Duodenal mucosa (tissue), 2 donors: ENCODE measurements around the gene NDUFV3.

Experiments used
- H3K27ac ChIP-seq: one replicate; pipeline ENCODE4 v1.7.0; 2013; ENCODE audit warnings: low read depth, low read length
- H3K27me3 ChIP-seq, 2 donors: one replicate each; pipeline ENCODE4 v1.7.0; 2013; ENCODE audit warnings: low read length in 2 of 2, control low read depth in 1 of 2; ENCODE audit not compliant: insufficient read depth in 2 of 2, control insufficient read depth in 1 of 2
- H3K36me3 ChIP-seq, 2 donors: one replicate each; pipeline ENCODE4 v1.7.0; 2013; ENCODE audit warnings: low read length in 2 of 2, control low read depth in 1 of 2; ENCODE audit not compliant: insufficient read depth in 2 of 2, control insufficient read depth in 1 of 2
- H3K4me1 ChIP-seq, 2 donors: one replicate each; pipeline ENCODE4 v1.7.0; 2013; ENCODE audit warnings: low read length in 2 of 2, control low read depth in 1 of 2; ENCODE audit not compliant: insufficient read depth in 2 of 2, control insufficient read depth in 1 of 2
- H3K4me3 ChIP-seq, 2 donors: one replicate each; pipeline ENCODE4 v1.7.0; 2013; ENCODE audit warnings: low read length in 2 of 2, low read depth in 1 of 2
- H3K9ac ChIP-seq, 2 donors: one replicate each; pipeline ENCODE4 v1.7.0; 2013; ENCODE audit warnings: low read length in 2 of 2, low read depth in 1 of 2
- H3K9me3 ChIP-seq, 2 donors: one replicate each; pipeline ENCODE4 v1.7.0; 2013; ENCODE audit warnings: low read length in 2 of 2, control low read depth in 1 of 2; ENCODE audit not compliant: control insufficient read depth in 1 of 2

NDUFV3 gene

DNA sequence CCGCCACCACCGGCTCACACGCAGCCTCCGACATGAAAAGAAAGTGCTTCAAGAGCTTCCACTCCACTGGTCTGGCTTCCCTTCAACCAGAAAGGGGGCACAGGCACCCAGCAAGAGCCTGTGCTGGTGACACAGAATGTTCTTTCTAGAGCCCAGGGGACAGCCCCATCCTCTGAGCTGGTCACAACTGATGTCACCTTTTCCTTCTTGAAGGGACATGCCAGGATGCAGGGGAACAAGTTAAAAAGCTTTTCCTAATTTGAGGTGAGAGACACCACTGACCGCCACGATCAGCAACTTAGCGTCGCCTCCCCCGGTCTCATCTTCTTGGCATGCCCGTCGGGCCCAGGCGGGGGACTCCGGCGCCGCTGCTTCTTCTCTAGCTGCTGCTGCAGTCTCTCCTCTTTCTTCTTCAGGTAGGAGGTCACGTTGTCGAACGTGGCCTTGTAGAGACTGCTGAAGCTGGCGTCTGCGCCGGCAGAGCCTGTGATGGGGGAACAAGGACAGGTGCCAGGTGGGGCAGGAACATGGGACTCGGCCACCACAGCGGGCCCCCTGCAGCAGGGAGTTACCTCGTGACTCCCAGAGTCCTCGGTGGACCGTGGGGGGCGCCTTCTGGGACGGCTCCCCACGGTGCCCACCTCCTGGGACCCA is 43.2 kb upstream of the NDUFV3 start:
- Histone ChIP-seq H3K27me3 (no peaks in the 10 kb centered on the region), H3K9ac (no peak overlapping the region), H3K27ac (no peak overlapping the region), H3K4me3 (no peak overlapping the region), H3K9me3 (no peaks in the 10 kb centered on the region), H3K4me1 (no peaks in the 10 kb centered on the region), H3K36me3 (peaks cover 34 to 87% of the 10 kb centered on the region in 2 donors)

- Histone ChIP-seq H3K9me3 (no peaks in the 10 kb centered on the region), H3K36me3 (peaks cover 35 to 87% of the 10 kb centered on the region in 2 donors)
Observed at GRCh38 chr21:42850463-42850862, 42.6 kb upstream of the NDUFV3 start.

DNA sequence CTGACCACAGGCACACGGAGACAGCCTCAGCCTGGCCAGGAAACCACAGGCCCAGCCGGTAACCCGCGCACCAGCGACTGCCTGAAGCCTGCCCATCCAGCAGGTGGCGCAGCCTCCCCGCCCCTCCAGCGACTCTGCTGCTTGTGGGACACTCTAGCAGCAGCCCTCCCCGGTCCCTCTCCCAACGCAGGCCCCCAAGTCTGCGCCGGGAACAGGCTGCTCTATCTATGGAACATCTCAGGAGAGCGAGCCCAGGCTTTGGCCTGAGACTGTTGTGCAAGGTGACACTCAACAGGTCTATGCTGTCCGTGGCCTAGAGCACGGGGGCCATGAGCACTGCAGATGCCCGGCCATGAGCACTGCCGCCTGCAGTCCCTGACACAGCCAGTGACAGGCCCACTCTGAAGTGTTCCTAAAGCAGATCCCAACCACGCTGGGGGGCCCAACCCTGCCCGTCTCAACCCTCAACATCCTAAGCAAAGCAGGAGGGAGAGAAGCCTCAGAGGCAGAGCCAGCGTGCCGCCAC is 42.2 kb upstream of the NDUFV3 start:
- no peak overlapping the region for H3K27ac ChIP-seq
- peaks cover 37 to 87% of the 10 kb centered on the region in 2 donors for H3K36me3 ChIP-seq

More at GRCh38 chr21:42850463-42850862, 42.6 kb upstream of the NDUFV3 start:
- no peak overlapping the region for H3K27ac ChIP-seq
- H3K27me3 ChIP-seq, result no peaks in the 10 kb centered on the region
- no peak overlapping the region for H3K9ac ChIP-seq
- H3K4me1 ChIP-seq, result no peaks in the 10 kb centered on the region
- no peak overlapping the region for H3K4me3 ChIP-seq

DNA sequence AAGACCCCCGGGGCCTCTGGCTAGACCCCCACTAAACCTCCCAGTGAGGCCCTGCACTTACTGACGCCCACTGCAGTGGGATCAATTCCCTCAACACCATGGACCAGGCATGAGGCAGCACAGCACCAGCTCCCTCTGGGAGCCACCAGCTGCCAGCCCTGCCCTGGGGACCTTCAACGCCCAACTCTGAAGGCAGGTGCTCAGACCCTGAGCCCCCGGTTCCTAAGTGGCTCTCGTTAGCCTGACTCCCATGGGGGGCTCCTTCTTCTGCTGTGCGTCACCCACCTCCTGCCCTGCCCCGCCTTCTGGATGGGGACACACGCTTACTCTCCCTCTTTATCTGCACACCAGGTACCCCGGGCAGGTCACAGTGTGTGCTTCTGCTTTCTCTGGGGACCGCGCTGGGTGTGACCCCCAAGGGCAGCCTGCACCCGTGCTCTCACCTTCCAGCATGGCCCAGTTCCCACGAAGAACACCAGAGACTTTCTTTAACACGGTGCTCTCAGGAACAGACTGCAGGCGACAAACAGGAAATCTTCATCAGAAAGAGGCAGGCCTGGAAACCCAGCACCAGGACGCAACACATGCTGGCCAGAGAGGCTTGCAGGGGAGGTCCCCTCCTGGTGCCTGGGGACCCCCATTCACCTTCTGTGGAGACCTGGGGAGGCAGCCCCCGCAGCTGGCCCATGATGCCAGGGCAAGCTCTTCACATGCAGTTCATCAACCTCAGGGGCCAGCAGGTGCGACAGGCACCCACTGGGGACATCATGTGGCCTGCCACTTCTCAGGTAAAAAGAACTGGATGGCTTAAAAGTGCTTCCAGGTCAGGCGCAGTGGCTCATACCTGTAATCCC is 41.1 kb upstream of the NDUFV3 start:
- no peak overlapping the region for H3K27ac ChIP-seq
- H3K9ac ChIP-seq, result no peak overlapping the region
- no peaks in the 10 kb centered on the region for H3K27me3 ChIP-seq
- H3K36me3 ChIP-seq, result peaks cover 43 to 92% of the 10 kb centered on the region in 2 donors
- no peaks in the 10 kb centered on the region for H3K4me1 ChIP-seq
- H3K4me3 ChIP-seq, result no peak overlapping the region
- no peaks in the 10 kb centered on the region for H3K9me3 ChIP-seq

More for the DNA sequence above, 42.2 kb upstream of the NDUFV3 start:
- Histone ChIP-seq H3K4me1 (no peaks in the 10 kb centered on the region), H3K9me3 (no peaks in the 10 kb centered on the region), H3K9ac (no peak overlapping the region), H3K4me3 (no peak overlapping the region), H3K27me3 (no peaks in the 10 kb centered on the region)

GRCh38 chr21:42852925-42853570 is 40.1 kb upstream of the NDUFV3 start:
- Histone ChIP-seq H3K4me3 (no peak overlapping the region), H3K9me3 (no peaks in the 10 kb centered on the region), H3K9ac (no peak overlapping the region), H3K36me3 (peaks cover 44 to 91% of the 10 kb centered on the region in 2 donors), H3K27ac (no peak overlapping the region), H3K4me1 (no peaks in the 10 kb centered on the region), H3K27me3 (no peaks in the 10 kb centered on the region)

- H3K36me3 ChIP-seq, result peaks cover 44 to 89% of the 10 kb centered on the region in 2 donors
- no peak overlapping the region for H3K4me3 ChIP-seq
- no peak overlapping the region for H3K9ac ChIP-seq
Observed at GRCh38 chr21:42853621-42854020, 39.5 kb upstream of the NDUFV3 start.

GRCh38 chr21:42854246-42855010 is 38.7 kb upstream of the NDUFV3 start:
- H3K4me1 ChIP-seq, result no peaks in the 10 kb centered on the region
- no peaks in the 10 kb centered on the region for H3K9me3 ChIP-seq
- H3K9ac ChIP-seq, result no peak overlapping the region
- no peaks in the 10 kb centered on the region for H3K27me3 ChIP-seq
- peaks cover 40 to 89% of the 10 kb centered on the region in 2 donors for H3K36me3 ChIP-seq
- H3K27ac ChIP-seq, result no peak overlapping the region
- no peak overlapping the region for H3K4me3 ChIP-seq

More at GRCh38 chr21:42853621-42854020, 39.5 kb upstream of the NDUFV3 start:
- Histone ChIP-seq H3K9me3 (no peaks in the 10 kb centered on the region), H3K4me1 (no peaks in the 10 kb centered on the region), H3K27ac (no peak overlapping the region), H3K27me3 (no peaks in the 10 kb centered on the region)

DNA sequence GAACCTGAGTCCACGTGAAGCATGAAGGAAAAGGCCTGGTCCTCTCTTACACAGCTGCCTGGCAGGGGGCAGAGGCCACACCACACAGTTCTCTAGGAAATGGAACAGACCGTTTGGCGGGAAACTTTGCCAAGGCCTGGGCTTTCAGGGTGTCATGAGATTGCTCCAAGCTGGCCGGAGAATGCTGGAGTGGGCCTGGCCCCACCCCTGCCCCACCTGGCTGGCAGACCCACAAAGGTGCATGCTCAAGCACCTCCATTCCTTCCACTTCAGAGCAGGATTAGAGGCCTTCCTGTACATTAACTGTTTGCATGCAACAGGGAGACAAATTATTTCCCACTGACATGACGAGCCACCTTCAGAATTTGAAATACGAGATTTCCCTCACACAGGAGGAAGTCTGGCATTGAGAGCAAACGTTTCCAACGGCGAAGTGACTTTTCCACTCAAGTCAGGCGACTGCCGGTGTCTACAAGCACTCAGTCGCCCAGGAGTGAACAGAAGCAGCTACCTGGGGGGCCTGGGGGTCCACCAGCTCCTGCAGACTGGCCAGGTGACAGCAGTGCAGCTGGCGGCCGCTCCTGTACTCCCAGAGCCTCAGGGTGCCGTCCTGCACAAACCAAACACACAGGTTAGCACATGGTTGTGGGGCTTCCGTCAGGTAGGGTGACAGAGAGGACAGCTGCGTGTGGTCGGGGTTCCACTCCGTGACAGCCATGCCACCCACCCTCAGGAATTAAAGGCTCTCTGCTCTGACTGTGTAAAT is 37.8 kb upstream of the NDUFV3 start:
- Histone ChIP-seq H3K9ac (no peak overlapping the region), H3K36me3 (peaks cover 33 to 94% of the 10 kb centered on the region in 2 donors), H3K4me3 (no peak overlapping the region), H3K27ac (no peak overlapping the region), H3K27me3 (no peaks in the 10 kb centered on the region), H3K4me1 (no peaks in the 10 kb centered on the region), H3K9me3 (no peaks in the 10 kb centered on the region)

- Histone ChIP-seq H3K9ac (no peak overlapping the region), H3K36me3 (peaks cover 33 to 92% of the 10 kb centered on the region in 2 donors), H3K9me3 (no peaks in the 10 kb centered on the region), H3K27me3 (no peaks in the 10 kb centered on the region), H3K4me3 (no peak overlapping the region), H3K4me1 (no peaks in the 10 kb centered on the region), H3K27ac (no peak overlapping the region)
Observed at GRCh38 chr21:42855937-42856335, 37.2 kb upstream of the NDUFV3 start.
